HG03066 (cell line): ENCODE data around the gene CLSTN2.

Source experiments
- ATAC-seq: cut with Tn5 transposase; IDR thresholded peaks from one replicate; pipeline ENCODE4 v1.9.1; 2021; ENCODE audit warnings: low read depth; ENCODE audit not compliant: unreplicated experiment

CLSTN2 gene

DNA sequence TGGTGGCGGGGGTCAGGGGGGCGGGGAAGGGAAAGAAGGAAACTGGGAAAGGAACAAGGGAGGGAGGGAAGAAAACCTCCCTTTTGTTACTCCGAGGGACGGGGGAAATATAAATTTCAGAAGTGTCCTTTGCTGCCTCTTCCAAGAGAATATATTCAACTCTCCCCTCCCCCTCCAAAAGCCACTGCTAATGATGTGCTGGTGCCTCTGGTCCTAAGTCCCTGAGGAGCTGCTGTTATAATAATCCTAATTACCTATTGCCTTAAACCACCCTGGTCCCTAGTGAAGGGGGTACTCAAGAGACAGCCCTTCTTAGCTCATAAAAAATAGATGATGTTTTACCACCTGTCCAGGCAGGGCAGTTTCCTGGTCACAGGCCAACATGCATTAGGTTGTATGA lies 624.6 kb downstream of the CLSTN2 start:
- no peak for ATAC-seq

DNA sequence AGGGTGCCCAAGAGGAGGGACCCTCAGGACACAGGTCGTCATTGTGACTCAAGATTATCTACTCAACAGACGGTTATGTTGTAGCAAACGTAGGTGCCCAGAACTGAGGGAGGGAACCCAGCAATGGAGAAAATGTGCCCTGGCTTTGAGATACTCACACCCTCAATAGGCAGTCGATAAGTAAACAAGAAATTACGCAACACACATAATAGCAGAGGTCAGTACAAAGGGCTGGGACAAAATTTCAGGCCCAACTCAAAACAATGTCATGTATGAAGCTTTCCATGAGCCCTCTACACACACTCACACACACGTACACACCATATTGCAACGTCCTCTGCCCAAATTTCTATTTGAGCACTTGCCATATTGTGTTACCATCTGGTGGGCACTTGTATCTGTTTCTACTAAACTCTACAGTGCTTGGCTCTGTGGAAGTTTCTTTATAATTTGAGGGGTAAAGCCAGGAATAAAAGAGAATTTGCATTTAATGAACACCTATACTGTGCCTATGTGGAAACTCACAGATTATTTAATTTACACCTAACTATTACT lies 628.3 kb downstream of the CLSTN2 start:
- no peak for ATAC-seq

DNA sequence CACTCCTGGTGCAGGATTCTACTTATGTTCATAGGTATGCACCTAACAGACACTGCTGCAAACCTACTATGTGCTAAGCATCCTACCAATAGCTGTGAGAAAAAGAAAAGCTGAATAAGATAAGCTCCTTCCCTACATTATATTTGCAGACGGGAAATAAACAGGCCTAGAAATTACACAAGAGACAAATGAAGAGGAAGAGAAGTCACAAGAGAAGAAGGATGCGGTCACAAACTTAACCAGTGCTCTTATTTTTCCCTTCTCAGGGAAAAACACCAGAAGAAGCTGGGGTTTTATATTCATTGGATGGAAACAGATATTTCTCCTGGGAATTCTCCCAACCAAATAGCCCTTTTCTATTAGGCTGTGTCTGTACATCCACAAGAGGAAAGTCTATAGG lies 633.1 kb downstream of the CLSTN2 start:
- ATAC-seq, result no peak

DNA sequence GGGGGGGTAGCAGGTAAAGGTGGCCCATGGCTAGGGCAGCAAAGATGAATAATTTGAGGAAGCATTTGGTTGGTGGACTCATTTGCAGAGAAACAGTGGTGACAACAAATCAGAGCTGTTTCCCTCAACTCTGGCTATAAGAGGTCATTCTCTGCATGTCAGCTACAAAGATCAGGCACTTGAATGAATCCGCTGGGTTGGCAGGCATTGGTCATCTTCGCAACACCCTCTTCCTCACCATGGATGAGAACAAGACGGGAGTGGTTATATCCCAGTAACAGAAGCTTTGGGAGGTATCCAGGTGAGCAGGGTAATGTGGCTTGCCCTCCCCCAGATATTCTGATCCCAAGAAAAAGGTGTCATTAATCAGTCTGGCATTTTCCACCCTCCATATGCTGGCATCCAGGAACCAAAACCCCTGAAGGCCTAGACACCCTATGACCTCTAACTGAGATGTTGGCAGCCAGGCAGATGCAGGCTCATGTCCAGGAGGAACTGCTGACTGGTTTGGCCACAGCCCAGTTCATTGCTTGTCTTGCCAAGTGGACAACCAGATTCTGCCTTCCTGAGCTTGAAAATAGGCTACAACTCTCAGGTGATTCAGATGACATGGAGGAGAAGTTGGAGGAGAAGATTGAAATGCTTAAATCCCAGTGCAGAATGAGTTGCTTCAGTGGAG lies 634.0 kb downstream of the CLSTN2 start:
- no peak for ATAC-seq

DNA sequence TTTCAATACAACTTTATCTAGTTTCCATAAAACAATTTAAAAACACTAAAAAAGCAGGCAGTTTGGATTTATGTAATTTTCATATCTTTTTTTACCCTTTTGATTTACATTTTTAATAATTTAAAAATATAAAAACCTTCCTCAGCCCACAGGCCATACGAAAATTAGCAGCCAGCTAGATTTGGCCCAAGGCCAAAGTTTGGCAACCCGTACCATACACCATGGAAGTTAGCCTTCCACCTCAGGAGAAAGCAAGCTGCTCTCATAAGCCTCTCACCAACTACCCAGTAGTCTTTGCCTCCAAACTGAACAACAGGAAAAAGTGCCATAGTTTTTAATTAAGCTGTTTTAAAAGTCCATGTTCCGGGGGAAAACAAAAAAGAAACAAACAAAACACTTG lies 635.6 kb downstream of the CLSTN2 start:
- no peak for ATAC-seq

DNA sequence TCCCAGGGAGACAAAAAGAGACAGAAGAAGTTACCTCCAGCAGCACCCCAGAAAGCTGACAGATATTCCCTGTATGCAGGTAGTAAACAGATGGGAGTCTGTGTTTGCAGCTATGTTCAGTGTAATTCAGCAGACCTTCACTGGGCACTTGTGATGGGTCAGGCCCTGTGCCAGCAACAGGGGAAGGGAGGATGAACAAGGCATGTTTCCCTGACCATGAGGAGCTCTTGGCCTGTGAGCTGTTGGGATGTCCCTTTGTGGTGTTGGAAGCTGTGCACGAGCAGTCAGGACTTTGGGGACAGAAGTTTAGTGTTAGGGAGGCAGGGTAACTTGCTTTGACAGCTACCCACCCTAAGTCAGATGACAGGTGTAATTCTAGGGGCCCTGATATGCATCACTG lies 636.9 kb downstream of the CLSTN2 start:
- ATAC-seq, result no peak

DNA sequence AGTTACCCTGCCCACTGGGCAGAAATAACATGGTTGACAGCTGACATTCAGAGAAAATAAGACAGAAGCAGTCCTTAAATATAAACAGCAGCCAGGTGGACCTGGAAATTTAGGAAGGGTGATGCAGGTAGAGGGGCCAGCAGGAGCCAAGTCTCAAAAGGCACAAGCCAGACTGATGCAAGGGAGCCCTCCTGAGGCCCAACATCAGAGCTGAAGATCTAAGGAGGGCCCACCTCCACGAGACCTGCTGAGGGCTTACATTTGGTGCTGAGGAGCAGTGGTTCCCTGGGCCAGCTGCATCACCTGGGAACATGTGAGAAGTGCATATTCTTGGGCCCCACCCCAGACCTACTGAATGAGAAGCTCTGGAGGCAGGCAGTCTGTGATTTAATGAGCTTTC lies 637.3 kb downstream of the CLSTN2 start:
- ATAC-seq, result no peak

DNA sequence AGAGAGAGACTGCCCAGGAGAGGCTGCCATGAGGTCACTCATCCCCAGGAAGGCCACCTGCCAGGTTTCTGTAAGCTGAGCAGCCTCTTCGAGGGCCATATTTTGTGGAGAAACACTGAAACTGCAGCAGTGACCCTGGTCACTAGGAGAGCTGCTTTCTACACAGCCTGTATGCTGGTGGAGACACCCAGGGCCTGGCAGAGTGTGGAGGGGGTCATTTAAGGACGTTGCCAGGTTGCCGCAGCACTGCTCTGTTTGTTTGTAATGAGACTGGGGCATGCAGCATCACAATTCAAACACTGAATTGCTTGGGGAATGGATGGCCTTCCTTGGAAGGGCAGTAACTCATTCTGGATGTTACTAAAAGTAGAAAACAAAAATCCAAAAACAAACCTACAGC lies 638.0 kb downstream of the CLSTN2 start:
- ATAC-seq, result no peak

DNA sequence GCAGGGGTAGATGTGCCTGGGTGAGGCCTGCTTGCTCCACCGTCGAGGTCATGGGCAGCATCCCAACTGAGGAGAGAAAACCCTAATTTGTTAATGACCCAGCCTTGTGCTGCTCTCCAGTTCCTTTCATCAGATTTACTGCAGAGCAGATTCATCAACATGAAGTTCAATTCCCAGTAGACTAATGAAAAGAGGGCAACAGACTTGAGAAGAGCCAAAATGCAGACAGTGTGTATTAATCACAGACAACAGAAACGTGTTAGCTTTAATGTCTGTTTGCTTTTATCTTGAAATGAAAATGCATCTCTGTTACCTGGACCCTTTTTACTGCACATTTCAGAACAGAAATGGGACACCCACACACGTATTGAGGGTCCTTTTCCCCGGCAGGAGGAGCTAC lies 639.4 kb downstream of the CLSTN2 start:
- ATAC-seq, result no peak

DNA sequence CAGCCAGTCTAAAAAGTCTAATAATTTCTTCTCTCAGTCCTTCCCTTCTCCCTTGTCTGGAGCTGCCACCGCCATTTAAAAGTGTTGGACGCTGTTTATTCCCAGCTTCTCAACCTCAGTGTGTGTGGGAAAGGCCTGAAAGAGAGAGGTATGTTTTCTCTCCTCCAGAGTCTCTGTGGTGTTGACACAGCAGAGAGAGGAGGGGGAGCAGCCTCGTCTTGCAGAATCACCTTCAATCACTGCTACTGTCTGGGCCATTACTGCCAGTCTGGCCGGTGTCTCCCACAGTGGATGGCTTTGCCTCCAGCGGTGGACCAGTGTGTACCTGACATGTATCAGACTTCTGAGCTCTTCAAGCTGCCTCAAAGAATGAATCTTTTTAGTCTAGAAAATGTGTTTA lies 641.5 kb downstream of the CLSTN2 start:
- no peak for ATAC-seq

DNA sequence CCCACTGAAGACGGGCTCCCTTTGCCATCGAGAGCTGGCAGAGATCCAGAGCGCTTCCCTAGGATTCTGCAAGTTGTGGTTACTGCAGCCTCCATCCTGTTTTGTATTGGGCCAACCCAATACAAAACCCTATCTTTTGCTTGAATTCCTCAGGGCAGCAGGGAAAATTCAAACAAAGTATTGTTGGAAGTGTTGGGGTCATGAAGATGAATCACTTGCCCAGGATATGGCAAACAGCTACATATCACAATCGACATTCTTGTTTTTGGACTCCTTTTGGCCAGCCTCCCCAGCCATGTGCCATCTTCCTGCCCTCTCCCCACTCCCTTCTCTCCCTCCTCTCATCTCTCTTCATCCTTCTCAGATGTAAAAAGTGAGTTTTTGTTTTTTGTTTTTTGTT lies 642.9 kb downstream of the CLSTN2 start:
- ATAC-seq, result no peak

DNA sequence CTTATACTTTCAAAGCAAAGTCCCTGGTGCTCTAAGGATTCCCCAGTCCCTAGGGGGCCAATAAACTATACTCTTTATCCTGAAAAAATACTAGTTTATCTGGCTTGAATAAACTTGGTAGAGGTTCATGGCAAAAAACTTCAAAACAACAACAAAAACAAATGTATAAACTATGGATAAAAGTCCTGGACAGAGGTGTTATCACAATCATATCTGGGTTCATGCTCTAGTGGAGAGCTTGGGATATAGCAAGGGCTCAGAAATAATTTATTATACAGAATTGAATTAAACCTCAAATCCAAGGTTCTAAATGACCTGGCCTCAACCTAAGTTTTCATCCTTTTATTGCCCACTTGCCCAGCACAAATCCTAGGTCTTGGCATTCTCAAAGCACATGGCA lies 644.3 kb downstream of the CLSTN2 start:
- ATAC-seq, result no peak

DNA sequence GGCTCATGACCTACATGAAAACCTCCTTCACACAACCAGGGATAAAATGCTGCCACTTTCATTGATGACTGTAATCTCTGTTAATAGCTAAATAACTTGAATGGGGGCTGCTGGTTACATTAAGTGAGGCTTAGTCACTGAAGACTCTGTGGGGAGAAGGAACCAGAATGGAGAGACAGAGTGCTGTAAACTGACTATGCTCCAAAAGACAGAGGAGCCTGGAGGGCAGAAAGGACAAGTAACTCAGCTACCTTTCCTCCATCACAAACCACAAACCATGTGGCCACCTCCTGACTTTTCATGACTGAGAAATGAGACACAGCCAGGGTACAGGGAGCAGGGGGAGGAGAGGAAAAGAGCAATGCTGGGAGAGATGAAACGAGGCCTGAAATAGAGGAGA lies 645.8 kb downstream of the CLSTN2 start:
- ATAC-seq, result no peak

DNA sequence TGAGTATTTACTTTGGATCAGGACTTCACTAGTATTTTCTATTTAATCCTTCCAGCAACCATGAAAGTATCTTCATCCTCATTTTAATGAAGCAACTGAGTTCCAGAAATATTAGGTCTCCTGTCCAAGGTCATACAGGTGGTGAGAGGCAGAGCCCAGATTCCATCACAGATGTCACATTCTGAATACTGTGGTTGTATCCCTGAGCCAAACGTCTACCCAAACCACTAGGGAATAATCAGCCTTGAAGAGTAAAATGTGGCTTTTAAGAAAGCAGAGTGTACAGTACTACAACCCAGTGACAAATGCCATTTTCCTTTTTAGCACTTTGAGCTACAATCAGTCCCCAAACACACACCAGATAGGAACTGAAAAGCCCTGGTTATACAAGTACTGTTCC lies 649.6 kb downstream of the CLSTN2 start:
- ATAC-seq, result no peak

DNA sequence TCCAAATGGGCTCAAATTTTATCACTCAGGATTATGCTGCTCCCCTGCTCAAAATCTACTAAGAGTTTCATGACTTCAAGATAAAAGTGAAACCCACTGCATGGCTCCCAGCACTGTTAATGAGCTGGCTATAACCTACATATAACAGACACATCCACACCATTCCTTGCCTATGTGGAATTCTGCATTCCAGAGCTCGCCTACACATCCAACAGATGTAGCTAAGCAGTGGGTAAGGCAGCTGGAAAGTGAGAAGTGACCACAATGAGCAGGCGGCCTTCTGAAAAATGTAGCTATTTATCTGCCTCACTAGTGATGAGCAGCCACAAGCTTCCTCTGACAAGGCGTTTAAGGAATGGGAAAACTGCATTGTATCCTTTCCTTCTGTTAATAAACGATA lies 650.8 kb downstream of the CLSTN2 start:
- no peak for ATAC-seq

DNA sequence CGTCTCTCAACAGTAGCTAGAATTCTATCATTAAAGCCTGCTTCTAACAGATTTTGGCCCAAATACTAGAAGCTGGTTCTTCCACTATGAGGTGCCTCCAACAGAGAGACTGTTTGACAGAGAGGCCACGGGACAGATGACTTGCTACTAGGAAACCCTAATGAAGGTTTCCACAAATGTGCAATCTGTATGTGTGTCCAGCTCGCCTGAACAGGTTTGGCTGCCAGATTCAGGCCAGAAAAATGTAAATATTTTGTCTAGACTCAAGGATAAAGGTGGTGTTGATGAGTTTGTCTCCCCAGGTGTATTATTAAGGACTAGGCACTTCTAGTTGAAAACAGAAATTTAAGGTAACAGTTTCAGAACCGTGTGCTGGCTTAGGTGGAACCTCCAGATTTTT lies 651.3 kb downstream of the CLSTN2 start:
- no peak for ATAC-seq

DNA sequence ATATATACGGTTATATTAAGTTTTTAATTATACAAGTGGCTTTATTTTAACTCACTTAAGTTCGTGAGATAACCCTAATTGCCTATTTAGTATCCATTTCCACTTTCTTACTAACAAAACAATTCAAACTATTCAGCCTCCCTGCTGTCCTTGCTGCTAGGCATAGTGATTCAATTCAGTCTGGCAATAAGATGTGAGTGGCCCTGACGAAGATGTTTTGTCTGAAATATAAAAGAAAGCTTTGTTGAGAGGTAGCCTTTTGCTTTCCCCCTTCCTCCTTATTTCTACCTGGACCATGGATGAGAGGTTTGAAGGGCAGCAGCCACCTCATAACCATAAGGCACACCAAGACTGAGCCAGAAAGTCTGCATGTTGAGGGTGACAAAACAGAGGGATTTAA lies 653.6 kb downstream of the CLSTN2 start:
- no peak for ATAC-seq

DNA sequence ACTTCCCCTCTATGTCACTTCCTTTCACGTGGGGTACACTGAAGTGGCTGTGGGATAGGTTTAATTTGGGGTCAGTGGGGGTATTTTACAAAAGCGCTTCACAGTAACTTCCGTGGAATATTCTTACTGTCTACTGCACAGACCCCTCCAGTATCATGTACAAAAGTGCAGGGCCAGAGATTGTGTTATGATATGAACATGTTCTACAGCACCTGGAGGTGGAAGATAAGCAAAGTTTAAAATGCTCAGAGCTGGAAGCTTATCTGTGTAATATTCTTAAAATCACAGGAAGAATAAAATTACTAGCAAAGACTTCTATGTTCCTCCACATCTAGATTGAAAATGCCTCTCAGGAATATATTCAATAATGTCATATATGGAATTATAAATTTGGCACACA lies 658.8 kb downstream of the CLSTN2 start:
- no peak for ATAC-seq

DNA sequence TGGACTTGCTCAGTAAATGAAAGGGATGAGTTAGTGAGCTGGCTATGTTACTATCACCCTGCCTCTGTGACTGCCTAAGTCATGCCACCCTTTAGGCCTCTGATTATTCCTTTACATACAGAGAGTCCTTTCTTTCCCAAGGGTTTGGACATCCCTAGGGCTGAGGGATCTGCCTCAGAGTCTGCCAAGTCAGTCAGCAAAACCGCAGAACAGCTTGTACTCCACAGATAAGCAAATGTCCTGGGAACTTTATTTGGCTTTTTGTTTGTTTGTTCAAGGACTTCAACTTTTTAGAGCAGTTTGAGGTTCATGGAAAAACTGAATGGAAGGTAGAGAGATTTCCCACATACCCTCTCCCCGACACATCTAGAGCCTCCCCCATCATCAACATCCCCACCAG lies 660.3 kb downstream of the CLSTN2 start:
- no peak for ATAC-seq

DNA sequence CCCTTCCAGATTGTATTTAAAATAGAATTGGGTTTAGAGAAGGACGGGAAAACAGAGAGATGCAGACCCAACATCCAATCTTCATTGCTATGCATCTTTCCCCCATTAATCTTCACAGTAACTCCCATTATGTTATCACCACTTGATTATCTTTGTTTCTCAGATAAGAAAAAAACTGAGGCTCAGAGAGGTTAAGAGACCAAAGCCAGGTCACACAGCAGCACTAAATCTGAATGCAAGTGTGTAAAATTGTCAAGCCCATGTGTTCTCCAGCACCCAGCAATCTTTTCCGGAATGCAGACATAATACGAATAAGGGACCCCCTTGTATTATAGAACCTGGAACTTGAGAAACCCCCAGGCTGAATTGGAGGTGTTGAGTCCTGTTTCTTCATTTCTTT lies 662.4 kb downstream of the CLSTN2 start:
- ATAC-seq, result no peak

DNA sequence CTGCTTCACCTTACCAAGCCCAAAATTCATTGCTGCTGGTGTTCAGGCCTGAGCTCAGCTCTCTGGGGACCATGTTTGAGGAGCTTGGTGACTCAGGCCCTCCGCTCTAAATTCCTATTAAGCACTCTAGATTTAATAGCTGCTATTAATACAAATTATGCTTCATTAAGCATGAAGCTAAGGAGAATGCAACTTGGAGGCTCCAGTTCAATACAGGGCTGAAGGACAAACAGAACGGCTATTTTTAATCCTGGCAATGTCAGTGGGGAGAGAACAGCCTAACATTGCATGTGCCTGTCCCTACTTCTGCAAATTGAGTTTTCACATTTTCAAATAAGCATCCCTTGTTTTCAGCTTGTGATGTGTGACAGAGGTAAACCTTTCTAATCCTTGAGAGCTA lies 662.8 kb downstream of the CLSTN2 start:
- no peak for ATAC-seq

DNA sequence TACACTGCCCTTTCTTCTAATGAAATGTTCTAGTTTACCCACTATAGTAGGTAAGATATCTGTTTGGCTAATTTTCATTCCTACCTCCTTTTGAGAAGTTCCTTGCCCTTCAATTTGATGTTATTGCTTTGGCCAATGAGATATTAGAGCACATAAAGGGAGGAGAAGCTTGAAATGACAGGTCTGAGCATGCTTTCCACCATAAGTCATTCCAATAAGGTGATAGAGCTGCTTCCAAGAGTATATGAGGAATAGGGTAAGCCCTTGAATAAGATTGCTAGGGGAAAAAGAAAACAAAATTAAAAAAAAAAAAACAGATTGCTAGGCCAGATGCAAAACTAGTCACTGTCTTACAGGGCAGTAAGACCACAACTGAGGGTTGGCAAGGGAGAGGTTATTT lies 664.0 kb downstream of the CLSTN2 start:
- ATAC-seq, result no peak

DNA sequence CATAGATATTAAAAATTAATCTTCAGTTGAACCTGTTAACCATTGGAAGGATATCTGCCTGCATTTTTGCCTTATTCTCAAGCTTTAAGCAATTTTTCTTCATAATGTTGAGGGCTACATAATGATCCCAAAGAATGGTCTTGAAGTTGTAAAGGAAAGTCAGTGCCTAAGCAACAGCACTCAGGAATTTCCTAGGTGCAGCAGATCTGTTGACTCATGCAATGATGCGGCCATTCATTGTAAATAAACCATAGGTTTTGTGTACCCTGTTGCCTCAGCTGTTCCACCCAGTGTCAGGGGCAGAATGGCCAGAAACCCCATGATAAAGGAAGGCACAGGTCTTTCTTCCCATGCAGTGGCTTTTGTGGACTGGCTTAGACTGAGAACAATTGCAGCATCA lies 664.5 kb downstream of the CLSTN2 start:
- no peak for ATAC-seq
